Fibroblast of mammary gland (primary cell): Measurements from ENCODE around the gene MRPS7.

Source experiments
- DNase-seq: peaks from one replicate; pipeline ENCODE4 v3.0.0-alpha.2; 2010; ENCODE audit warnings: low read depth
- H3K4me3 ChIP-seq: 2 replicates; pipeline ENCODE4 v1.5.1; 2011; ENCODE audit warnings: low read depth, mild to moderate bottlenecking, low read length, moderate library complexity; ENCODE audit not compliant: control insufficient read depth
- TF ChIP-seq, protein P1 (sequence below): conservative IDR thresholded peaks from 2 replicates; pipeline ENCODE4 v1.5.1; 2011; ENCODE audit warnings: low read depth, low read length, inconsistent platforms; ENCODE audit not compliant: control insufficient read depth, insufficient read depth

MRPS7 gene

GRCh38 chr17:75261336-75262111 lies at the start of gene MRPS7, which contains the start of gene GGA3:
Gene MRPS7, plus strand, starts transcription at chr17:75261879. Its CDS starts 22 bp downstream, at chr17:75261901.
Gene GGA3, minus strand, starts transcription at chr17:75261606. Its CDS starts 19 bp downstream, at chr17:75261587.
- H3K4me3 ChIP-seq = peak within 1 kb of the TSS; percentile 98
- peak; percentile 87 for DNase-seq
- TF ChIP-seq, protein P1, sequence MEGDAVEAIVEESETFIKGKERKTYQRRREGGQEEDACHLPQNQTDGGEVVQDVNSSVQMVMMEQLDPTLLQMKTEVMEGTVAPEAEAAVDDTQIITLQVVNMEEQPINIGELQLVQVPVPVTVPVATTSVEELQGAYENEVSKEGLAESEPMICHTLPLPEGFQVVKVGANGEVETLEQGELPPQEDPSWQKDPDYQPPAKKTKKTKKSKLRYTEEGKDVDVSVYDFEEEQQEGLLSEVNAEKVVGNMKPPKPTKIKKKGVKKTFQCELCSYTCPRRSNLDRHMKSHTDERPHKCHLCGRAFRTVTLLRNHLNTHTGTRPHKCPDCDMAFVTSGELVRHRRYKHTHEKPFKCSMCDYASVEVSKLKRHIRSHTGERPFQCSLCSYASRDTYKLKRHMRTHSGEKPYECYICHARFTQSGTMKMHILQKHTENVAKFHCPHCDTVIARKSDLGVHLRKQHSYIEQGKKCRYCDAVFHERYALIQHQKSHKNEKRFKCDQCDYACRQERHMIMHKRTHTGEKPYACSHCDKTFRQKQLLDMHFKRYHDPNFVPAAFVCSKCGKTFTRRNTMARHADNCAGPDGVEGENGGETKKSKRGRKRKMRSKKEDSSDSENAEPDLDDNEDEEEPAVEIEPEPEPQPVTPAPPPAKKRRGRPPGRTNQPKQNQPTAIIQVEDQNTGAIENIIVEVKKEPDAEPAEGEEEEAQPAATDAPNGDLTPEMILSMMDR = no peak

DNA sequence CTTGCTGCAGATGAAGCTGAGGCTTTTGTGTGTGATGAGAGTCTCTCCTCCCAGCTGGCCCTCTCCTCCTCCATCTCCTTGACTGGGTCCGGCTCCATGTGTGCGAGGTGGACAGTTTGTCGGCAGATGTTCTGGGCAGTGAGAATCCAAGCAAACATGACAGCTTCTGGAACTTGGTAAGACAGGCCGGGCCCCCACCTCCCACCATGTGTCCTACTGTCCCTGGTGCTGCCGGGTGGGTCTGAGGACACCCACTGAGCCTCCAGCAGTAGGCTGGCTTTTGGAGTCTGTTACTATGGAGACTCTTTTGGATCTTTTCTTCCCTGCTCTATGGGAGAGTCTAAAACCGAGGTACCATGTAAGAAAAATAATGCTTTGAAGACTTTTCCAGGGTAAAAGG lies 43.5 kb upstream of the MRPS7 start:
- H3K4me3 ChIP-seq = no peak overlapping the region
- TF ChIP-seq, protein P1 = no peak
- DNase-seq = no peak

DNA sequence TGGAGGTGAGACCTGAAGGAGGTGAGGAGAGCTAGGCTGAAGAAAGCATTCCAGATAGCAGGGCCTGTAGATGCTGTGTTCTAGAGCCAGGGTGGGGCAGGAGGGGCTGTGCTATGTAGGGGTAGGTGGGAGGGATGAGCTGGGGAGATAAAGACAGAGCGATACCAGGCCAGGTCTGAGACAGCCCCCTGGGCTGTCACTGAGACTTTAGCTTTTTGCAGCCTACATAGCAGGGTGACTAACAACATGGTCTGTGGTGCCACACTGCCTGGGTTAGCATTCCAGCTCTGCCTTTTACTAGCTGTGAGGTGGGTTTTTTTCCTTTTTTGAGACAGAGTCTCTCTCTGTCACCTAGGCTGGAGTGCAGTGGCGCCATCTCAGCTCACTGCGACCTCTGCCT lies 41.9 kb upstream of the MRPS7 start:
- H3K4me3 ChIP-seq = no peak overlapping the region
- TF ChIP-seq, protein P1 = no peak
- no peak for DNase-seq

DNA sequence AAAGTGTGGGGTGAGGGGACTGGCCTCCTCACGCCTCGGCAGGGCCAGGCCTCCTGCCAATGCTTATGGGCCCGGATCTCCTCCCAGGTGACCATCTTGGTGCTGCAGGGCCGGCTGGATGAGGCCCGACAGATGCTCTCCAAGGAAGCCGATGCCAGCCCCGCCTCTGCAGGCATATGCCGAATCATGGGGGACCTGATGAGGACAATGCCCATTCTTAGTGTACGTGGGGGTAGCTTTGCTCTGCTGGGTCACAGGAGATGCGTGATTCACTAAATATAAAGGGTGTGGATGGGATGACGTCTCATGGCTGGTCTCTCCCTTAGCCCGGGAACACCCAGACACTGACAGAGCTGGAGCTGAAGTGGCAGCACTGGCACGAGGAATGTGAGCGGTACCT lies 36.7 kb upstream of the MRPS7 start:
- TF ChIP-seq, protein P1 = no peak
- H3K4me3 ChIP-seq = no peak overlapping the region
- DNase-seq = no peak

DNA sequence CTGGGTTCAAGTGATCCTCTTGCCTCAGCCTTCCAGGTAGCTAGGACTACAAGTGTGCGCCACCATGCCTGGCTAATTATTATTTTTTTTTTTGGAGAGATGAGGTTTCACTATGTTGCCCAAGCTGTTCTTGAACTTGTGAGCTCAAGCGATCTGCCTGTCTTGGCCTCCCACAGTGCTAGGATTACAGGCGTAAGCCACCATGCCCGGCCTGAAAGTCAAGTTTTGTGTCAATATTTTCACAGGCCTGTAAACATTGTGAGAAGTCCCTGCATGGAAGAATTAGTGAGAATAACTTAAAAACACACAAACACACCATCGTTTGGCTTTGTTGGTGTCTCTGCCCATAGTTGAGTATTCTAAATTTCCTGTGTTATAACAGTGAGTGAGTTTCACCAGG lies 34.0 kb upstream of the MRPS7 start:
- TF ChIP-seq, protein P1 = no peak
- DNase-seq = no peak
- H3K4me3 ChIP-seq = no peak overlapping the region

GRCh38 chr17:75228305-75228704 lies 33.4 kb upstream of the MRPS7 start:
- TF ChIP-seq, protein P1 = no peak
- DNase-seq = no peak
- H3K4me3 ChIP-seq = no peak overlapping the region

- no peak overlapping the region for H3K4me3 ChIP-seq
- TF ChIP-seq, protein P1 = no peak
- DNase-seq = no peak
Observed at GRCh38 chr17:75228847-75229246, 32.8 kb upstream of the MRPS7 start.
